ENCODE data around the gene SNAPC3. TPM values are rescaled to one million over a fixed set of nuclear protein-coding genes. Genes with fewer than 3 reads are reported as not detected.

SNAPC3 gene
- total RNA-seq, 1 experiment from 2014 or later = 11.5 TPM

DNA sequence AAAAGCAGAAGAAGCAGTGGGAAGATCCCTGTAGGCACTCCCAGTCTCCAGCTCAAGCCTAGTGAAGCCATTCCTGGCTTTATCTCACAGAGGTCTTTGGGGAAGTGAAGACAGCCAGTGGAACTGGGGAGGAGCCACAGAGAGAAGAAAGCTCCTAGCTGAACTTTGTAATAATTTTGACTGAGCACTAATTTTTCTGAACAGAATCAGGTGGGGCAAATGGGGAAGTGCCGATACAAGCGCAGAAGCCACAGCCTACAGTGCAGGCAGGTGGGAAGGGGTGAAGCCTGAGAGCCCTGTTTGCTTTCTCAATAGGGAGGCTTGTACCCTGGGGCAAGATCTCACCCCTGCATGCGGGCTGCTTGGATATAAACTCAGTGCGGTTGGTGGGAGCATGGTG, 48.4 kb upstream of the SNAPC3 start:
- in situ Hi-C loops (cut with HindIII; ENCODE audit: low pct_unique_long_range_greater_than_20kb, low sequenced_read_pairs) (no loop called here), intact Hi-C loops (cut with micrococcal nuclease; ENCODE audit: unreplicated experiment) (no loop called here)
- POLR2A ChIA-PET = no interaction called here
- Histone ChIP-seq H3K27me3 (ENCODE audit: control insufficient read depth, insufficient read depth, low read length) (no peaks in the 10 kb centered on the region), H3K27ac (ENCODE audit: low read length) (no peak overlapping the region), H3K4me3 (ENCODE audit: low read depth in 2 of 2, low read length in 2 of 2) (no peak overlapping the region), H3K36me3 (ENCODE audit: control insufficient read depth, insufficient read depth, low read length) (no peaks in the 10 kb centered on the region), H3K9me3 (ENCODE audit: control insufficient read depth, insufficient read depth, low read depth, low read length) (no peaks in the 10 kb centered on the region), H3K4me1 (ENCODE audit: control insufficient read depth, insufficient read depth, low read length) (no peaks in the 10 kb centered on the region)
- no TSS peak for BruUV-seq (replicated peaks)
- DNase-seq (ENCODE audit: low read depth, low spot score) (no peak), ATAC-seq (no peak)
- CTCF ChIA-PET = no interaction called here
- TF ChIP-seq SIN3A (IDR thresholded peaks at IDR 0.05; ENCODE audit: borderline replicate concordance, insufficient read depth, low read depth, low read length) = no peak
- TF ChIP-seq, protein P1, sequence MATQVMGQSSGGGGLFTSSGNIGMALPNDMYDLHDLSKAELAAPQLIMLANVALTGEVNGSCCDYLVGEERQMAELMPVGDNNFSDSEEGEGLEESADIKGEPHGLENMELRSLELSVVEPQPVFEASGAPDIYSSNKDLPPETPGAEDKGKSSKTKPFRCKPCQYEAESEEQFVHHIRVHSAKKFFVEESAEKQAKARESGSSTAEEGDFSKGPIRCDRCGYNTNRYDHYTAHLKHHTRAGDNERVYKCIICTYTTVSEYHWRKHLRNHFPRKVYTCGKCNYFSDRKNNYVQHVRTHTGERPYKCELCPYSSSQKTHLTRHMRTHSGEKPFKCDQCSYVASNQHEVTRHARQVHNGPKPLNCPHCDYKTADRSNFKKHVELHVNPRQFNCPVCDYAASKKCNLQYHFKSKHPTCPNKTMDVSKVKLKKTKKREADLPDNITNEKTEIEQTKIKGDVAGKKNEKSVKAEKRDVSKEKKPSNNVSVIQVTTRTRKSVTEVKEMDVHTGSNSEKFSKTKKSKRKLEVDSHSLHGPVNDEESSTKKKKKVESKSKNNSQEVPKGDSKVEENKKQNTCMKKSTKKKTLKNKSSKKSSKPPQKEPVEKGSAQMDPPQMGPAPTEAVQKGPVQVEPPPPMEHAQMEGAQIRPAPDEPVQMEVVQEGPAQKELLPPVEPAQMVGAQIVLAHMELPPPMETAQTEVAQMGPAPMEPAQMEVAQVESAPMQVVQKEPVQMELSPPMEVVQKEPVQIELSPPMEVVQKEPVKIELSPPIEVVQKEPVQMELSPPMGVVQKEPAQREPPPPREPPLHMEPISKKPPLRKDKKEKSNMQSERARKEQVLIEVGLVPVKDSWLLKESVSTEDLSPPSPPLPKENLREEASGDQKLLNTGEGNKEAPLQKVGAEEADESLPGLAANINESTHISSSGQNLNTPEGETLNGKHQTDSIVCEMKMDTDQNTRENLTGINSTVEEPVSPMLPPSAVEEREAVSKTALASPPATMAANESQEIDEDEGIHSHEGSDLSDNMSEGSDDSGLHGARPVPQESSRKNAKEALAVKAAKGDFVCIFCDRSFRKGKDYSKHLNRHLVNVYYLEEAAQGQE (IDR thresholded peaks at IDR 0.05; ENCODE audit: insufficient read depth in 1 of 2, low read depth in 2 of 2, low read length in 1 of 2) = no peak
- no peak for TF ChIP-seq POLR2AphosphoS5 (IDR thresholded peaks at IDR 0.05; ENCODE audit: low read depth, low read length)
- TF ChIP-seq, protein P2, sequence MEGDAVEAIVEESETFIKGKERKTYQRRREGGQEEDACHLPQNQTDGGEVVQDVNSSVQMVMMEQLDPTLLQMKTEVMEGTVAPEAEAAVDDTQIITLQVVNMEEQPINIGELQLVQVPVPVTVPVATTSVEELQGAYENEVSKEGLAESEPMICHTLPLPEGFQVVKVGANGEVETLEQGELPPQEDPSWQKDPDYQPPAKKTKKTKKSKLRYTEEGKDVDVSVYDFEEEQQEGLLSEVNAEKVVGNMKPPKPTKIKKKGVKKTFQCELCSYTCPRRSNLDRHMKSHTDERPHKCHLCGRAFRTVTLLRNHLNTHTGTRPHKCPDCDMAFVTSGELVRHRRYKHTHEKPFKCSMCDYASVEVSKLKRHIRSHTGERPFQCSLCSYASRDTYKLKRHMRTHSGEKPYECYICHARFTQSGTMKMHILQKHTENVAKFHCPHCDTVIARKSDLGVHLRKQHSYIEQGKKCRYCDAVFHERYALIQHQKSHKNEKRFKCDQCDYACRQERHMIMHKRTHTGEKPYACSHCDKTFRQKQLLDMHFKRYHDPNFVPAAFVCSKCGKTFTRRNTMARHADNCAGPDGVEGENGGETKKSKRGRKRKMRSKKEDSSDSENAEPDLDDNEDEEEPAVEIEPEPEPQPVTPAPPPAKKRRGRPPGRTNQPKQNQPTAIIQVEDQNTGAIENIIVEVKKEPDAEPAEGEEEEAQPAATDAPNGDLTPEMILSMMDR (IDR thresholded peaks at IDR 0.05) = no peak
- no peak for TF ChIP-seq TCF7L2 (IDR thresholded peaks at IDR 0.05; ENCODE audit: low read depth, low read length)

DNA sequence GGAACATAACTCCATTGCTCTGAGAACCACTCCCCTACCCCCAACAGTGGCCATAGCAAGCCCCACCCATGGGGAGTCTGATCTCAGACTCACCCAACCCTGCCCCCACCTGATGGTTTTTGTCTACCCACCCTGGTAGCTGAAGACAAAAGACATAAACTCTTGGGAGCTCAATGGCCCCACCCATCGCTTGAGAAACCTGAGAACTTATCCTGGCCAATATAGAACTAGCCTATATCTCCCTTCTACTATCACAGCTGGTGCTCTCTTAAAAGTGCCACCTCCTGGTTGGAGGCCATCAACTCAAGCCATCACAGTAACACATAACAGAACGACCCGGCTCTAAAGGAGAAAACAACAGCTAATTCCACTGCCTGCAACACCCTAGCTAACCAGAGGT, 47.9 kb upstream of the SNAPC3 start:
- CTCF ChIA-PET = interaction anchor here (0.7 kb wide), 1 partner anchor 79 kb away, joined by 3 read pairs; no protein-coding TSS in a partner anchor
- BruUV-seq (replicated peaks) = no TSS peak

DNA sequence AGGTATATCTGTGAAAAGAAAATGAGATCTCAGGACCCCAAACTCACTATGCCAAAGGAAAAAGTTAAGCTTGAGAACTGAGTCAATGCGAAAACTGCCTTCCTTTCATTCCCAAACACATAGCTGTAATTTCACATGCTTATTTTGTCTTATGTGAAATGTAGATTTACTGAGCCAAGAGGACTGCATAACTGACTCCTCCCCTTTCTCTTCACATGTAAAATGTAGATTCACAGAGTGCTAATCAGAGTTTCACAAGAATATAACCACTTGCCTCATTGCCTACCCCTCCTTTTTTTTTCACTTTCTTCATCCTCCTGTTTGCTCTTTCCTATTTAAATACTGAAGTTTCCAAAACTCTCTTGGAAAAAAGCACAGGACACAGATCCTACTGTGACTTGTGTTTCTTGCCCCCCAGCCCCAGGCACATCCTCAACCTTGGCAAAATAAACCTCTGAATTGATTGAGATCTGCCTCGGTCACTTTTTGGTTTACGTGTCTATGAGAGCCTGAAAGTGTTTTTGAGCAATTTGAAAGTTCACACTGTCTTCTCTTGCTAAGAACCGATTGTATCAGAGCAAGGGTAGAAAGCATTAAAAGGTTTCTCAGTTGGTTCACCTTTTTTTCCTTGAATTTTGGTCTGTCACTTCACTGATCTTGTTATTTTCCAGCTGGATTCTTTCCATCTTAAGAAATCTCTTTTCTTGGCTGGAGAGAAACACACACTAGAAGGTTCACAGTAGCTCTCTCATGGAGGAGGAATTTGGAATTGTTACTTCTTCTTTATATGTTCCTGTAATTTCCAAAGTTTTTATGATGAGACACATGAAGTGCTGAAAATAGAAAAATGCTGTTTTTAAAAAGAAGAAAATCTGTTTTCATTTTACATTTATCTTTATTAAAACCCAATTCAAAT, 44.8 kb upstream of the SNAPC3 start:
- POLR2A ChIA-PET = no interaction called here
- no peak overlapping the region for H3K27ac ChIP-seq (ENCODE audit: low read length)
- BruUV-seq (replicated peaks) = no TSS peak

More for the DNA sequence above, 47.9 kb upstream of the SNAPC3 start:
- in situ Hi-C loops (cut with HindIII; ENCODE audit: low pct_unique_long_range_greater_than_20kb, low sequenced_read_pairs) (no loop called here), intact Hi-C loops (cut with micrococcal nuclease; ENCODE audit: unreplicated experiment) (no loop called here)
- H3K4me3 ChIP-seq (ENCODE audit: low read depth in 2 of 2, low read length in 2 of 2) = no peak overlapping the region
- DNase-seq (ENCODE audit: low read depth, low spot score) (no peak), ATAC-seq (no peak)
- no peaks in the 10 kb centered on the region for H3K27me3 ChIP-seq (ENCODE audit: control insufficient read depth, insufficient read depth, low read length)
- no peak overlapping the region for H3K27ac ChIP-seq (ENCODE audit: low read length)
- TF ChIP-seq TCF7L2 (IDR thresholded peaks at IDR 0.05; ENCODE audit: low read depth, low read length) = no peak
- no peaks in the 10 kb centered on the region for H3K4me1 ChIP-seq (ENCODE audit: control insufficient read depth, insufficient read depth, low read length)
- POLR2A ChIA-PET = no interaction called here
- no peaks in the 10 kb centered on the region for H3K36me3 ChIP-seq (ENCODE audit: control insufficient read depth, insufficient read depth, low read length)
- no peaks in the 10 kb centered on the region for H3K9me3 ChIP-seq (ENCODE audit: control insufficient read depth, insufficient read depth, low read depth, low read length)

More for the DNA sequence above, 44.8 kb upstream of the SNAPC3 start:
- Histone ChIP-seq H3K9me3 (ENCODE audit: control insufficient read depth, insufficient read depth, low read depth, low read length) (no peaks in the 10 kb centered on the region), H3K36me3 (ENCODE audit: control insufficient read depth, insufficient read depth, low read length) (no peaks in the 10 kb centered on the region), H3K4me1 (ENCODE audit: control insufficient read depth, insufficient read depth, low read length) (no peaks in the 10 kb centered on the region), H3K27me3 (ENCODE audit: control insufficient read depth, insufficient read depth, low read length) (no peaks in the 10 kb centered on the region), H3K4me3 (ENCODE audit: low read depth in 2 of 2, low read length in 2 of 2) (no peak overlapping the region)
- in situ Hi-C loops (cut with HindIII; ENCODE audit: low pct_unique_long_range_greater_than_20kb, low sequenced_read_pairs) = no loop called here
- no peak for DNase-seq (ENCODE audit: low read depth, low spot score)
- intact Hi-C loops (cut with micrococcal nuclease; ENCODE audit: unreplicated experiment) = no loop called here
- no peak for ATAC-seq
- CTCF ChIA-PET = no interaction called here
- TF ChIP-seq, protein P1 (IDR thresholded peaks at IDR 0.05; ENCODE audit: insufficient read depth in 1 of 2, low read depth in 2 of 2, low read length in 1 of 2) = no peak
- TF ChIP-seq TCF7L2 (IDR thresholded peaks at IDR 0.05; ENCODE audit: low read depth, low read length) (no peak), SIN3A (IDR thresholded peaks at IDR 0.05; ENCODE audit: borderline replicate concordance, insufficient read depth, low read depth, low read length) (no peak), POLR2AphosphoS5 (IDR thresholded peaks at IDR 0.05; ENCODE audit: low read depth, low read length) (no peak)
- TF ChIP-seq, protein P2 (IDR thresholded peaks at IDR 0.05) = no peak

Measured in Panc1 (cell line).